HG02970 (cell line): Measurements from ENCODE around the gene F11.
"Not testable (repeated sequence)": the region's sequence is repeated elsewhere in the genome, so short reads cannot be mapped to it uniquely, and the experiment has no call there.

Experiments
- ATAC-seq: cut with Tn5 transposase; IDR thresholded peaks from one replicate; pipeline ENCODE4 v1.9.1; 2021; ENCODE audit warnings: mild to moderate bottlenecking, moderate library complexity, moderate number of reproducible peaks; ENCODE audit not compliant: unreplicated experiment, low FRiP score

F11 gene

DNA sequence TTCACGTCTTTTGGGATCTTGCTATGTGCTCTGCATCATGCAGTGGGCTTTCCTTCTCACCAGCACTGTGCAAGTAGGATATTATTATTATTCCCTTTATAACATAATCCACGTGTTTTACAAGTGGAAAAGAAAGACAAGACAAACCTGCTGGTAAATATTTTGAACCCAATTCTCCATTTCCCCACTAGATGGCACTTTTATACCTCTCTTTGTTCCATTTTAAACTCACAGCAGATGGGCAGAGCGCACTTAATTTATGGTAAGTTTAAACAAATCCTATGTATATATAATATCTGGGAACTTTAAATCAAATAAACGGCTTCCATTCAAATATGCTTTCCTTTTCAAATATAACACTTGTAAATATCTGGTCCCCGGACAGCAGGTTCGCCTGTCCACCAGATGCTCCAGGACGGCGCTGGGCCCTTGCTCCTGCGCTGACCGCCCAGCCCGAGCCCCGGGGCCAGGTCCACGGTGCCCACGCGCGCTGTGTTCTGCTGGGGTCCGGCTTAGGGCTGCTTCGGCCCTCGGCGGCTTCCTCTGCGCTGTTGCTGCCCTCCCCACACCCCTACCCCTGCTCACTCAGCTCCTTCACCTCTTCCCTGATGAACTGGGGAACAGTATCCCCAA, 31.1 kb downstream of the F11 start:
- no peak for ATAC-seq

- ATAC-seq, result no peak
These were observed 32.1 kb downstream of the F11 start for GRCh38 chr4:186298031-186298647.

DNA sequence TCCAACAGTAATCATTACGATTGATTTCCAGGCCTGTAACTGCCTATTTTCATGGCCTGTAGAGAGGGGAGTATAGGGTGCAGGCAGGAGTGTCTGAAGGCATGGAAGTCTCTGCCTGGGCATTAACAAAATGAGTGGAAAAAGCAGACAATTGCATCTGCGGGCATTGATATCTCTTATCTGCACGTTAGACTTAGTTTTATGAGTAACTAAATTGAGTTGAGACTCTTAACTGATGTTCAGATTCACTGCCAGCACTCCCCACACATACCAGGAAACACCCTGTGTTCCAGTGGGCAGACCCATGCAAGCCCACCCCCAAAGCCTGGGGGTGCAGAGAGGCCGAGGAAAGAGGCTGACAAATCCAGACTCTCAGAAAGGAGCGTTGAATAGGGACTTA, 33.3 kb downstream of the F11 start:
- ATAC-seq, result no peak

DNA sequence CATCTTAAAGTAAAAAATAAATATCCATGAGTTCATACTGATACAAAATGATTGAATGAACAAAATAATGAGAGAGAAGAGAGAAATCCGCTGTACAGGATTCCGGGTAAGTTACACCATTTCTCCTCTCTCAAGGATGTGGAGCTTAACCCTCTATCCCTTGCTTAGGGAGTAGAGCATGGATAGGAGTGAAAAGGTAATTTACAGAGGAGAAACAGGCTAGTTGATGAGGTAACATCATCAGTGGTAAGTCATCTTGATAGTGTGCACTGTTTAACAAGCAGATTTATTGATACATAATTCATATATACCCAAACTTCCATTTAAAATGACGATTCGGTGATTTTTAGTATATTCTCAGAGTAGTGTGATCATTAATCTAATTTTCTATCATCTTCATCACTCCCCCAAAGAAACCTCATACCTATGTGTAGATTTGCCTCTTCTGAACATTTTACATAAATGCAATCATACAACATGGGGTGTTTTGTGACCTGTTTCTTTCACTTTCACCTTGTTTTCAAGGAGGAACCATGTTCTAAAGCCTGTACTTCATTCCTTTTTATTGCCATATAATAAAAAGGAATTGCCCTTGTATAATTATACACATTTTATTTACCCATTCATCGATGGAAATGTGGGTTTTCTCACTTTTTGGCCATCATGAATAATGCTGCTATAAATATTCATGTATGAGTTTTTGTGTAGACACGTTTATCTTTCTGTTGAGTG, 34.8 kb downstream of the F11 start:
- no peak for ATAC-seq

DNA sequence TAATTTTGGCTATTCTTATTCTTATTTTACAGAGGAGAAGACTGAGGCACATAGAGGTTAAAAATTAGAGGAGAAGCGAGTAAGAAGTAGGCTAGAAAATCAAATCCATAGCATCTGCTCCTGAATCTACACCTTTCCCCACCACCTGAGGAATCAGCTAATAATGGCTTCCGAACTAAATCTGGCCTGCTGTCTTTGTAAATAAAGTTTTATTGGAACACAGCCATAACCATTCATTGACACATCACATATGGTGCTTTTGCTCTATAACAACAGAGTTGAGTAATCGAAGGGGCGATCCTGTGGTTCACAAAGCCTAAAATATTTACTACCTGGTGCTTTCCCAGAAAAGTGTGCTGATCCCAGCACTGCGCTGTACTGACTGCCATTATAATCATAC, 38.2 kb downstream of the F11 start:
- ATAC-seq, result no peak

GRCh38 chr4:186304866-186305505, 39.0 kb downstream of the F11 start:
- no peak for ATAC-seq

DNA sequence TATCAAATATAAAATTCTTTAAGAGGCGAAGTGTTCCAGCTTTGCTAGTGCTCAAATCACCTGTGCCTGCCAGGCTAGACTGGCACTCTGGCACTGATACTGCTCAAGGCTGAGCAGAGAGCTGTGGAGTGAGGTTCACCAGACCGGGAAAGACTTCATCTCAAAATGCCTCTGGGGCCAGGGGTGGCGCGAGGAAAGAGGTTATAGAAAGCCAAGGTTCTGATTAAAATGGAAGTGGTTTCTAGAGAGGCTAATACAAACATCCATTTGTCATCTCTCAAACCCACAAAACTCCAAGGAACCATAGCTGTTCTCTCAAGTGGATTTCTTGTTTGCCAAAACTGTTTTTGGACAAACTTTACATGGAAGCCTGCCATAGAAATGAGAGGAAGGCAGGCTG, 41.5 kb downstream of the F11 start:
- ATAC-seq, result no peak

DNA sequence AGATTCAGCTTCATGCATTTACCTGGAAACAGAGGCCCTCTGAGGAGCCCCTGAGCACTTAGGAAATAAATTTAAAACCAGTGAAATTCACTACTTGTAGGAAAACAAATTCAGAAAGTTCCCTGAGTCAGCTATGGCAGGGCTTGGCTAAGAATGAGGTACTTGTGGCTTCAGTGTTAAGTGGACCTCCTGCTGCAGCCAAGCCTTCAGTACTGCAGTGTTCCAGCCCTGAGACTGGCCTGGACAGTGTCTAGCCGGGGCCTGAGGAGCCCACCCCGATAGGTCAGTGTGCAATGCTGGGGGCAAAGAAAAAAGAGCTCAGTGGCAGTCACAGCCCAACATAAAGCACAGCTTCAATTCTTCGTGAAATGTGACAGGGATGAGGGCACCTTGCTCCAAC, 41.9 kb downstream of the F11 start:
- ATAC-seq, result no peak

DNA sequence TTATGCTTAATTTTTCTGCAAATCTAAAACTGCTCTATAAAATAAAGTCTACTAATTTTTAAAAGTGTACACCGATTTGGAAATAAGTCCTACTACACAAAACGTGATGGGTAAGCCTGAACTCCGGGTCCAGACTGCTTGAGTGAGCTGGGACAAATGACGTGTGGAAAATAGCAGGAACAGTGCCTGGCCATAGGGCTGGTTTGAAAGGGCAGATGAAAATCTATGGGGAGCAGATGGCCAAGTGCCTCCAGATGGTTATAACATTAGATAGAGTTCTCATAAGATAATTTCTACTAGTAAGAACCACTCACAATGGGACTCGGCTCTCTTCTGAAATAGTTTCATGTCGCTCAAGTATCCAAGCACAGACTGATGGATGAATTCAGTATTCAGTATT, 52.5 kb downstream of the F11 start:
- ATAC-seq, result no peak

DNA sequence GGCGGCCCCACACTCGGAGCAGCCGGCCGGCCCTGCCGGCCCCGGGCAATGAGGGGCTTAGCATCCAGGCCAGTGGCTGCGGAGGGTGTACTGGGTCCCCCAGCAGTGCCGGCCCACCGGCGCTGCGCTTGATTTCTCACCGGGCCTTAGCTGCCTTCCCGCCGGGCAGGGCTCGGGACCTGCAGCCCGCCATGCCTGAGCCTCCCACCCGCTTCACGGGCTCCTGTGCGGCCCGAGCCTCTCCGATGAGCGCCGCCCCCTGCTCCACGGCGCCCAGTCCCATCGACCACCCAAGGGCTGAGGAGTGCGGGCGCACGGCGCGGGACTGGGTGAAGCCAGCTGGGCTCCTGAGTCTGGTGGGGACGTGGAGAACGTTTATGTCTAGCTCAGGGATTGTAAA, 58.7 kb downstream of the F11 start:
- ATAC-seq, result not testable (repeated sequence)

- no peak for ATAC-seq
These were observed 60.4 kb downstream of the F11 start for GRCh38 chr4:186326391-186326790.

- no peak for ATAC-seq
These were observed 63.4 kb downstream of the F11 start for GRCh38 chr4:186329372-186329771.

DNA sequence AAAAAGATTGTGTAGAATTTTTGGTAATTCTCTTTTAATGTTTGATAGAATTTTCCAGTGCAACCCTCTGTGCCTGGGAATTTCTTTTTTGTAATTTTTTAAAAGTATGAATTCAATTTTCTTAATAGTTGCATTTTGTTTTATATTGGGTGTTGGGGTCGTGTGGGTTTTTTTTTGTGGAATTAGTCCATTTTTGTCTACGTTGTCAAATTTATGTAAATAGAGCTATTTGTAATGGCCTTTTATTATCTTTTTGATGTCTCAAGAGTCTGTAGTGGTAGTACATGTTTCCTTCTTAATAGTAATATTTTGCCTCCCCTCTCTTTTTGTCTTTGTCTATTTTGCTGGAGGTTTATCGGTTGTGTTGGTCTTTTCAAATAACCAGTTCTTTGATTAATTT, 64.4 kb downstream of the F11 start:
- ATAC-seq, result no peak

GRCh38 chr4:186335793-186336192, 69.8 kb downstream of the F11 start:
- no peak for ATAC-seq
